ENCODE results near the gene FAM181A.

The FAM181A gene

GRCh38 chr14:93928184-93929047 lies 1.3 kb downstream of the FAM181A start:
- DNase-seq (ENCODE audit: low read depth in 1 of 2, low spot score in 1 of 2): no peak

DNA sequence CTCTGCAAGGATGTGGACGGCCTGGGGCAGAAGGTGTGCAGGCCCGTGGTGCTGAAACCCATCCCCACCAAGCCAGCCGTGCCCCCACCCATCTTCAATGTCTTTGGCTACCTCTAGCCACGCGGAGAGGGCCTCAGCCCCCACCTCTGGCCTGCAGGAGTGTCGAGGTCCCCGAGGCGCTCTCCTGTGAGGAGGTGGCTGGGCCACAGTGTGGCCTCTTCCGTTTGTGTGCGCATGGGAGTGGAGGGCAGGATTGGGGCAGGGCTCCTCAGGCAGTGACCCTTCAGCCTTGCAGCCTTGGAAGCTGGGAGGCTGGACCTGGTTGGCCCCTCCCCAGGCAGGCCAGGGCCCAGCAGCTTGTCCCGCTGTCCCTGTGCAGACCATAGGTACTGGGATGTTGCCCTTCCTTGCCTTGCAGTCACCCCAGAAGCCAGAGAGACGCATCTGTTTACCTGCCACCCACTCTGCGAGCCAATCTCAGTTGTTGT lies 1.9 kb downstream of the FAM181A start:
- no peak for DNase-seq (ENCODE audit: low read depth in 1 of 2, low spot score in 1 of 2)

- no peak for DNase-seq (ENCODE audit: low read depth in 1 of 2, low spot score in 1 of 2)
Observed at GRCh38 chr14:93929657-93930056, 2.5 kb downstream of the FAM181A start.

- no peak for DNase-seq (ENCODE audit: low read depth in 1 of 2, low spot score in 1 of 2)
Observed at GRCh38 chr14:93930296-93930988, 3.3 kb downstream of the FAM181A start.

DNA sequence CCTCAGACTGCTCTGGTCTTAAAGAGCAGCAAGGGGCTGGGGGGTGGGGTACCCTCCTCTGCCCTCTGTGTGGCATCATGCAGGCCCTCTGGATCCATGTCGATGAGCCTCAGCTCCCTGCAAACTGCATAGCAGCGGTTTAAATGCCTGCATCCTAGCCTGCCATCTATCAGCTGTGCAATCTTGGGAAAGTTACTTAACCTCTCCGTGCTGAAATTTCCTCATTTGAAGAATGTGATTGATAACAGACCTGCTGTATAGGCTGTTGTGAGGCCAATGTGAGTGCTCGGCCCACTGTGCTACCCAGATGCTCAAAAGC lies 3.8 kb downstream of the FAM181A start:
- DNase-seq (ENCODE audit: low read depth in 1 of 2, low spot score in 1 of 2): no peak

DNA sequence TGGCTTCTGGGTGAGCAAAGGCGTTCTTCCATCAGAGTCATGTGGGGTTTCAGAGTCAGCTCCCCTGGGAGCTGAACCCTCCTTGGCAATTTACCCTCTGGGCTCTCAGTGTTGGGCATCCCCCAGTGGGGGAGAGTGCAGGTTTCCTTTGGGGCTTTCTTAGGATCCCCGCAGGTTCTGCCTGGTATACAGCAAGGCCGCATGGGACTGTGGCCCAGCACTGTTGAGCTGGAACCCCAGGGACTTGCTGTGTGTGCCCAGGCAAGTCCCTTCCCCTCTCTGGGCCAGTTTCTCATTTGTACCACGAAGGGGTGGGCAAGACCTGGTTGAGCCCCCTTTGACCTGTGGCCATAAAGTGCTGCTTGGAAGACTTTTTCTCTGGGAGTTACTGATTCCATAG lies 5.5 kb downstream of the FAM181A start:
- no peak for DNase-seq (ENCODE audit: low read depth in 1 of 2, low spot score in 1 of 2)

DNA sequence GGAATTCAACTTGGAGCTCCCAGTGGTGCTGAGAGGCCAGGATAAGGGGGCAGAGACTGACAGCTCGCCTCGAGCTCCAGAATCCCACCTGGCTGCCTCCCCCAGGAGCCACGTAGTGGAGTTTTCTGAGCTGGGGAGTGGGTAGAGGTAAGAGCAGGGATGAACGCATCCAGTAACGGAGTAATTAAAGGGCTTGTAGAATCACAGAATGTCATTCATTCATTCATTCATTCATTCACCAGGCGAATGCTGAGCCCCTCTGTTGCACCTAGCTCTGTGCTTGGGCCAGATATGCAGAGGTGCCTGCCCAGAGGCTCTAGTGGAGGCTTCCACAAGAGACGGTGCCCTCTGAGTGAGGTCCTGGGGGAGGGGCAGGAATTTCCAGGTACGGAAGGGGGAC lies 8.1 kb downstream of the FAM181A start:
- no peak for DNase-seq (ENCODE audit: low read depth in 1 of 2, low spot score in 1 of 2)

DNA sequence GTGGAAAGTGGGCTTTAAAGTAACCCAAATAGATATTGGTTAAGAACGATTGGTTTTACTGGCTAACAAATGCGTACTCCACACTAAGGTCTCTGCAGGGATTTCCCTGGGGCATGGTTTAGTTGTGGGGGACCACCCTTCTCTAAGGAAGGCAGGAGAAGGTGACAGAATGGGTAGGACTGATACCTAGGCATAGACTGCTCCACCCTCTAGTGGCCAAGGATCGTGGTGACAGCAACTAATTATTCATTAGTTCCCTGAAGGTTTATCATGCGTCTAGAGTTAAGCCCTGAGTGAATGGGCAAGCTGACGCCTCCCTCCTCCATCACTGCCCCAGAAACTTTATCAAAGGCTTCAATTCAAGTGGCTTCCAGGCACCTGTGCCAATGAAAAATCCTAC lies 9.1 kb downstream of the FAM181A start:
- no peak for DNase-seq (ENCODE audit: low read depth in 1 of 2, low spot score in 1 of 2)

DNA sequence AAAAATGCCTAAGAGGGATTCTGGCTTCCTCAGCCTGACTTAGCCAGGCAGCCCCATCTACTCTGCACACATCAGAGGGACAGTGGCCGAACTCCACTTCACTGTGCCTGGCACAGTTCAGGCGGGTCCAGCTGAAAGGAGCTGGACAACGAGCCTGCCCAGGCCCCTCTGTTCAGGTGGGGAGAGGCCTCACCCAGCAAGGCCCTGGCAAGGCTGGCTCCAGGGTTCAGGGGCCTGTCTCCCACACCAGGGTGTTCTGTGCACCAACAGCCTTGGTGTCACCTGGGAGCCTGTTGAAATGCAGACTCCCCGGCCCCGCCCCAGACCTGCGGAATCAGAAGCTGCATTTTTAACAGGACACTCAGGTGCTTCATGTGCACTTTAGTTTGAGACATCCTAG lies 9.8 kb downstream of the FAM181A start:
- no peak for DNase-seq (ENCODE audit: low read depth in 1 of 2, low spot score in 1 of 2)

- no peak for DNase-seq (ENCODE audit: low read depth in 1 of 2, low spot score in 1 of 2)
Observed at GRCh38 chr14:93937519-93937918, 10.4 kb downstream of the FAM181A start.

GRCh38 chr14:93938751-93939303 lies 11.7 kb downstream of the FAM181A start:
- DNase-seq (ENCODE audit: low read depth in 1 of 2, low spot score in 1 of 2): no peak

DNA sequence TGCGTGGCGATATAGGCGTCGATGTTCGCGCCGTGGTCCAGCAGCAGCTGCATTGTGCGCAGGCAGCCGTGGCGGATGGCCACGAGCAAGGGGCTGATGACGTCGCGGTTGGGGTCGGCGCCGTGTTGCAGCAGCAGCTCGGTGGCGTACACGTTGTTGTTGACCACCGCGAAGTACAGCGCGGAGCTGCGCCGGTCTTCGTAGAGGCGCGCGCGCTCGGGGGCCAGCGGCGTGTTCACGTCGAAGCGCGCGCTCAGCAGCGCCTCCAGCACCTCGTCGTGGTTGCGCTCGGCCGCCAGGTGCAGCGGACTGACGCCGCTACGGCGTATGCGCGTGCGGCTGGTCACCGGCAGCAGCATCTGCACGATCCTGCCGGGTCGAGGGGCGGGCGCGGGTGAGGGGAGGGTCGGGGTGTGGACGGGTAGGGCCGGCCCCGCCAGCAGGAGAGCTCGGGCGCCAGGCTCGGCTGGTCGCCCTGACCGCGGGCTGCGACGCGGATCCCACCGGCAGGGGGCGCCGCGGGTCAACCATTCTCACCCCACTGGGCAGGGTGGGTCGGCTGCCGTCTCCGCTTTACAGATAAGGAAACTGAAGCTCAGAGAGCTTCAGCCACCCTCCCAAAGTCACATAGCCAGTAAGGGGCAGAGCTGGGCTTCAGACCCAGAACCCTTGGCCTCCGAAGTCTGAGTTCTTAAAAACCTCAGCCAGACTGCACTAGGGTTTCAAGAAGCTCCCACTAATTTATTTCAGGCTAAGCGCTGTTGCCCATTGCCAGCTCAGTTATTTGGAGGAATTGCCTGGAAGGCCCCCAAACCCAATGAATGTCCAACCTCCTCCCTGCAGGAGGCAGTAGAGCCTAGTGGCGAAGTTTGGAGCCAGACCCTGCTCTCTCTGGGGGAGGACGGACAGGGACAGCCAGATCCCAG lies 12.4 kb downstream of the FAM181A start:
- DNase-seq (ENCODE audit: low read depth in 1 of 2, low spot score in 1 of 2): peak; percentile 87 to 92

GRCh38 chr14:93940437-93940836 lies 13.3 kb downstream of the FAM181A start:
- DNase-seq (ENCODE audit: low read depth in 1 of 2, low spot score in 1 of 2): no peak

GRCh38 chr14:93941293-93941910 lies 14.3 kb downstream of the FAM181A start:
- no peak for DNase-seq (ENCODE audit: low read depth in 1 of 2, low spot score in 1 of 2)

- no peak for DNase-seq (ENCODE audit: low read depth in 1 of 2, low spot score in 1 of 2)
Observed at GRCh38 chr14:93943052-93943451, 15.9 kb downstream of the FAM181A start.

GRCh38 chr14:93943930-93944329 lies 16.8 kb downstream of the FAM181A start:
- no peak for DNase-seq (ENCODE audit: low read depth in 1 of 2, low spot score in 1 of 2)

DNA sequence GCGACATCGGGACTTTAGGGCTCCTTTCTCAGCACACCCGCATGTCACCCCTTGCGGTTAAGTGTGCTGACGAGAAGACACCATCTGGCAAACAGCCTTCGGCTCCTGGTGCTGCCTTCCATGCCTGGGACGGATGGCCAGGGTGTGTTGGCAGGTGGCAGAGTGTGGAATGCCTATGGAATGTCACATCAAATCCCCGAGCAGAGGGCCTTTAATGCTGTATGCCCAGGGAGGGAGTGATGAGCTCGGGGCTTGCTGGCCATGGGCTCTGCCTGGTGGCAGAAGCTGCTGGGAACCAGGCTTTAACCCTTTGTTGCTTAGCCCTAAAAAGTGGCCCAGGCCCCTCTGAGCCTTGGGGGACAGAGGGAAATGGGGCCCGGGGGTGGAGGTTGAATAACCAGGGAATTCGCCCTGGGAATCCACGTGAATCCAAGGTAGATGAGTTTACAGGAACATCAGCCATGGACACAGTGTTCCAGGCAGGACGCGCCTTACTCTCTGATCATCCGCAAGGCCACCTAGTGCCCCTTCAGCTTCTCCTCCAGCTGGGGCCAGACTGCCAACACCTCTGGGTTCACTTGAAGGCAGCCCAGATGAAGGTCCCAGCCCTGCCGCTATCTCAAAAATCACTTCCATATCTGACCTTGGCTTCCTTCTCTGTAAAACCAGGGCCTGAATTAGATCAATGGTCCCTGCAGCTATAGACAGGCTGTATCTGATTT lies 17.4 kb downstream of the FAM181A start:
- DNase-seq (ENCODE audit: low read depth in 1 of 2, low spot score in 1 of 2): no peak

DNA sequence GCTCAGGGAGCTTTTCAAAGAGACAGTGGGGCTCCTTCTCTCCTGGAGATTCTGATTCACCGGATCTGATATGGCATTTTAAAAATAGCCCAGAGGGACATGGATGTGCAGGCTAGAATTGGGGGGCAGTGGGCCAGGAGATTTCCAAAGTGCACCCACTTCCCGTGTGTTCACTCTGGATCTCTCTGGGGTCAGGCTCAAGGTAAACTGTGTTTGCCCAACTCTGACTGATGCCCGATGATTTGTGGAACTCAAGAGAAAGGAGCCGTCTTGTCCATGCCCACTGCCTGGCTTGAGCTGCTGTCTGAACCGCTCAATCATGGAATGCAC lies 17.9 kb downstream of the FAM181A start:
- no peak for DNase-seq (ENCODE audit: low read depth in 1 of 2, low spot score in 1 of 2)

DNA sequence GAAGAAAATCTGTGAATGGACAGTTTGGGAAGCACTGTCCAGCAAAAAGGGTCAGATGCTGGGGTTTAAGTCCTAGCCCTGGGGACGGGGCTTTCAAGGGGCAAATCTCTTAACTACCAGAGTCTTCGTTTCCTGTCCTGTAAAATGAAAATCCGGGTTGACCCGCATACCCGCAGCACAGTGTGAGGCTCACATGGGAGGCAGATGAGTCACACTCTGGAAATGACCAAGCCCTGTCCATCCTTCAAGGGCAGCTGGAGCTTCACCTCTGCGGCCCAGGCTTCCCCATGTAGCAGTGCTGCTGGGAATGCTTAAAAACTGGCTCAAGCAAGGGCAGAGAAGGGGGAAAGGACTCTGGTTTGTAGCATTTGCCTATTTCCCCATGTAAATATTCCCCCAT lies 19.0 kb downstream of the FAM181A start:
- no peak for DNase-seq (ENCODE audit: low read depth in 1 of 2, low spot score in 1 of 2)

DNA sequence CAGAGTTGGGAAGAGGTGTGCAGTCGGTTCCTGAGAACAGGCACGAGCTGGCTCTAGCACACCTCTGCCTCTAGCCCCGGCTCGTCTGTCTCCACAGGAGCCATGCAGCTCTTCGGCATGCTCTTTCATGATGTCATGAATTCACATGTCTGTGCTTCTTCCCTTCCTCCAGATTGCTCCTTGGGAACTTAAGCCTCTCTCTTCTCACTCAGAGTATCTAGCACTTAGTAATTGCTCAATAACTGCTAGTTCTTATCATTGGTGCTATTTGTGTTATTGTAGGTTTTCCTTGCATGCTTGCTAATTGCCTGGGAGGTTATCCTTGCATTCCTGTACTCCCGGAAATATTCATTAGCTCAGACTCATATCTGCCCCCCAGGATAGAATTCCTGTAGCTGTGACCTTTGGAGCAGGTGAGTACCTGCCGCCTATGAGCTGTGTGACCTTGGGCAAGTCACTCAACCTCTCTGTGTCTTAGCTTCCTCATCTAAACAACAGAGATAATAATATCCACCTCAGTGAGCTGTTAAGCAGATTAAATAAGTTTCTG lies 19.5 kb downstream of the FAM181A start:
- DNase-seq (ENCODE audit: low read depth in 1 of 2, low spot score in 1 of 2): no peak

All from activated CD4-positive, alpha-beta T cell treated with anti-CD3 and anti-CD28 coated beads, Interleukin-2, amount 50 U/mL, for 24 hours (primary cell).